Stimulated activated naive CD4-positive, alpha-beta T cell (primary cell): ENCODE results near the gene ADAR.

Experiments used
- DNase-seq, 6 experiments: peaks; one replicate each; lab custom pipeline; 2025; lab: John Stamatoyannopoulos, UW

ADAR gene

GRCh38 chr1:154586231-154586630 is 21.8 kb downstream of the ADAR start:
- DNase-seq: no peak

GRCh38 chr1:154584267-154584994 is 23.6 kb downstream of the ADAR start:
- DNase-seq: no peak

- DNase-seq: no peak
Observed at GRCh38 chr1:154583773-154584172, 24.2 kb downstream of the ADAR start.

GRCh38 chr1:154582885-154583284 is 25.1 kb downstream of the ADAR start:
- no peak for DNase-seq

- no peak for DNase-seq
Observed at GRCh38 chr1:154581766-154582165, 26.2 kb downstream of the ADAR start.

GRCh38 chr1:154579374-154579773 is 28.6 kb downstream of the ADAR start:
- no peak for DNase-seq

GRCh38 chr1:154578058-154578418 is 29.9 kb downstream of the ADAR start:
- DNase-seq: no peak

- no peak for DNase-seq
Observed at GRCh38 chr1:154577346-154578057, 30.5 kb downstream of the ADAR start.

- DNase-seq: no peak
Observed at GRCh38 chr1:154575951-154576566, 31.9 kb downstream of the ADAR start.

- DNase-seq: no peak
Observed at GRCh38 chr1:154575147-154575927, 32.6 kb downstream of the ADAR start.

- no peak for DNase-seq
Observed at GRCh38 chr1:154574716-154575115, 33.3 kb downstream of the ADAR start.

GRCh38 chr1:154573168-154573510 is 34.8 kb downstream of the ADAR start:
- no peak for DNase-seq

- DNase-seq: no peak
Observed at GRCh38 chr1:154572468-154573167, 35.4 kb downstream of the ADAR start.

GRCh38 chr1:154571964-154572288 is 36.1 kb downstream of the ADAR start:
- no peak for DNase-seq

- no peak for DNase-seq
Observed at GRCh38 chr1:154571244-154571963, 36.6 kb downstream of the ADAR start.

- no peak for DNase-seq
Observed at GRCh38 chr1:154568157-154568815, 39.7 kb downstream of the ADAR start.

- peak; percentile 20 to 75 (median 64) for DNase-seq
Observed at GRCh38 chr1:154567386-154568156, 40.4 kb downstream of the ADAR start, which contains the start of gene CHRNB2. CHRNB2 (plus strand) TSS chr1:154567778; CDS start chr1:154568045, 267 bp downstream.

GRCh38 chr1:154565876-154566275 is 42.1 kb downstream of the ADAR start:
- DNase-seq: no peak

GRCh38 chr1:154559466-154560044 is 48.4 kb downstream of the ADAR start:
- peak; percentile 69 to 86 (median 74) for DNase-seq
